ENCODE data around the gene GRIK2. TPM values are rescaled to one million over a fixed set of nuclear protein-coding genes. Genes with fewer than 3 reads are reported as not detected.

Gene GRIK2
- total and polyA plus RNA-seq, 8 donors = 0.61 to 3.5 (median 2.4) TPM

DNA sequence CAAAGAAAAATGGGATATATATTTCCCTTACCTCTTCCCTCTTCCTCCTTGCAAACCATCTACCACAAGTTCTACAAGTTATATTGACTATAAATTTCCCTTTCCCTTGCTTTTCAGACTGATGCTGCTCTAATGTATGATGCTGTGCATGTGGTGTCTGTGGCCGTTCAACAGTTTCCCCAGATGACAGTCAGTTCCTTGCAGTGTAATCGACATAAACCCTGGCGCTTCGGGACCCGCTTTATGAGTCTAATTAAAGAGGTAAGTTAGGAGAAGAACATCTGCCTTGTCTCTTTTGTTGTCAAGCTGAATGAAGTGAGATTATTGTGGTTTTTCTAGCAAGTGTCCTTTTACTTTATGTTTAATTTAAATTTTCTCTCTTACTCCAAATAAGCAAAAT, 406.0 kb downstream of the GRIK2 start:
- Histone ChIP-seq H3K36me3 (no peaks in the 10 kb centered on the region), H3K4me3 (no peak overlapping the region), H3K27me3 (no peaks in the 10 kb centered on the region), H3K4me1 (no peaks in the 10 kb centered on the region), H3K9me3 (no peaks in the 10 kb centered on the region), H3K27ac (no peak overlapping the region)
- no peak for DNase-seq
- TF ChIP-seq, protein P1, sequence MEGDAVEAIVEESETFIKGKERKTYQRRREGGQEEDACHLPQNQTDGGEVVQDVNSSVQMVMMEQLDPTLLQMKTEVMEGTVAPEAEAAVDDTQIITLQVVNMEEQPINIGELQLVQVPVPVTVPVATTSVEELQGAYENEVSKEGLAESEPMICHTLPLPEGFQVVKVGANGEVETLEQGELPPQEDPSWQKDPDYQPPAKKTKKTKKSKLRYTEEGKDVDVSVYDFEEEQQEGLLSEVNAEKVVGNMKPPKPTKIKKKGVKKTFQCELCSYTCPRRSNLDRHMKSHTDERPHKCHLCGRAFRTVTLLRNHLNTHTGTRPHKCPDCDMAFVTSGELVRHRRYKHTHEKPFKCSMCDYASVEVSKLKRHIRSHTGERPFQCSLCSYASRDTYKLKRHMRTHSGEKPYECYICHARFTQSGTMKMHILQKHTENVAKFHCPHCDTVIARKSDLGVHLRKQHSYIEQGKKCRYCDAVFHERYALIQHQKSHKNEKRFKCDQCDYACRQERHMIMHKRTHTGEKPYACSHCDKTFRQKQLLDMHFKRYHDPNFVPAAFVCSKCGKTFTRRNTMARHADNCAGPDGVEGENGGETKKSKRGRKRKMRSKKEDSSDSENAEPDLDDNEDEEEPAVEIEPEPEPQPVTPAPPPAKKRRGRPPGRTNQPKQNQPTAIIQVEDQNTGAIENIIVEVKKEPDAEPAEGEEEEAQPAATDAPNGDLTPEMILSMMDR (IDR thresholded peaks at IDR 0.05) = no peak
- no peak for ATAC-seq
- WGBS, 2 donors = 86 to 87% methylated on average over 5 of the region's 5 CpGs
- intact Hi-C loops (cut with DNase I) = no loop called here
- FAIRE-seq = no peak

DNA sequence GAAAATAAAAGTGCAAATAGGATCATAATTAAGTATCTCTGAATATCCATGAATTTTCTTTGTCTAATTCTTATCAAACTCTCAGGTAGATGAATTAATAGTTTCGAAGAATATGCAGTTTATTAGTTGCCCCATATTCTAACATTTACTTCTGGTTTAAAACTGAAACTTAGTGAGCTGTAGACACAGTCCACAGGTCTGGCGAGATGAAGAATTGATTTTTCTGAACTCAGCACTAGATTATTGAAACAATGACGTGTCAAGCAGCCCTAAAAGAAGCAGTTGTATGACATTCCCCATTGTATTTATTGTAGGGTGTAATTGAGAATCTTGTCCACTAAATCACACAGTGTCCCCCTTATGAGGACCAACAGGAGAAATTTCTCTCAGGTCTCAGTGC, 407.1 kb downstream of the GRIK2 start:
- no peak overlapping the region for H3K27ac ChIP-seq
- no peaks in the 10 kb centered on the region for H3K27me3 ChIP-seq
- no peak for ATAC-seq
- 37 to 45% methylated on average over 3 of the region's 3 CpGs for WGBS, 2 donors
- no peaks in the 10 kb centered on the region for H3K36me3 ChIP-seq
- H3K9me3 ChIP-seq = no peaks in the 10 kb centered on the region
- intact Hi-C loops (cut with DNase I) = no loop called here
- H3K4me3 ChIP-seq = no peak overlapping the region
- no peaks in the 10 kb centered on the region for H3K4me1 ChIP-seq
- no peak for FAIRE-seq
- DNase-seq = no peak
- TF ChIP-seq, protein P1 (IDR thresholded peaks at IDR 0.05) = no peak

DNA sequence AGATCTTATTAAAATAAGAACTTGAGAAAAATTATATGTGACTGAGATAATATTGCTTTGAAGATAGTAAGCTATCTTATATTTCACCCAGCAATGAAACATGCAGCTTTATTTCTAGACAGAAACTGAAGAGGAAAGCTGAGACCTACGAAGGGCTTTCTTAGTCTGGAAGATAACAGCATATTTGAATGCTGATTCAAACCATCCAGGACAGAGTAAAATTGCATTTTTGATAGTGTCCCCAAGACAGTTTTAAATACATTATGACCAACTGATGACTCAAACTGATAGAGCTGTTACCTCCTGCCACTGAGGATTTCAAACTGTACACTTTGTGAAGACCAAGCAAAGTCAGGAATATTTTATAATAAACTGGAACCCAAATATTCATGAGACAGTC, 409.6 kb downstream of the GRIK2 start:
- Histone ChIP-seq H3K36me3 (no peaks in the 10 kb centered on the region), H3K9me3 (no peaks in the 10 kb centered on the region), H3K27ac (no peak overlapping the region), H3K4me3 (no peak overlapping the region), H3K4me1 (no peaks in the 10 kb centered on the region), H3K27me3 (no peaks in the 10 kb centered on the region)
- no peak for ATAC-seq
- 24 to 73% methylated on average over 1 of the region's 1 CpG for WGBS, 2 donors
- DNase-seq = no peak
- TF ChIP-seq, protein P1 (IDR thresholded peaks at IDR 0.05) = no peak
- no peak for FAIRE-seq
- intact Hi-C loops (cut with DNase I) = no loop called here

DNA sequence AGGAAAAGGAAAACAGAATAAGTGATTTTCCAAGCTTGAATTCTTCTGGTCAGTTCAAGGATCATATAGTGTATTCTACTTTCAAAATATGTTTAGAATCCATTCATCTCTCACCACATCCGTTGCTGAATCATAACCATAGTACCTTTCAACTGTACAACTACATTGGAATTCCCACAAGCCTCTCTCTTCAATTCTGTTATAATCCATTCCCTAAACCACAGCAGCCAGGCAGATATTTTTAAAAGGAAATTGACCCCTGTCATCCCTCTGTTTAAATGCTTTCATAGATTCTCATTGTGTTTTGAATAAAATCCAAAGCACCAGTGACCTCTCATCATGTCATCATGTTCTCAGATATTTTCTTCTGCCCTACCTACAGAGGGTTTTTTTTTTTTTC, 412.7 kb downstream of the GRIK2 start:
- intact Hi-C loops (cut with DNase I) = no loop called here
- TF ChIP-seq, protein P1 (IDR thresholded peaks at IDR 0.05) = no peak
- no peak for FAIRE-seq

DNA sequence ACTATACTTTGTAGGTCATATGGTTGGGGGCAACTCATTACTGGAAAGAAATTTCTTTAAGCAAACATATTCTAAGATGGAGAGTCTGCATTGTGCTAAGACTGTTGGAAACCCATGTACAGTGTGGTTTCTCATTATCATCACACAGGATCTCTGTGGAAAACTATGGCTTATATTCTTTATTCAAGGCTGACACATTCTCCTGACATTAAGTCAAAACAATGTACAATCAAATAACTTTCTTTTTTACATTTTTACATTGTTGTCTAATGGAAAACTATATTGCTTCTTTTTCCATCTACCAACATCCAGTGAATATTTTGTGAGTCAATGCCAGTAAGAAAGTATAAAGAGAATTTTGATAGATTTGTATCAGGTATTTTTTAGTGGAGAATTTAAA, 417.6 kb downstream of the GRIK2 start:
- intact Hi-C loops (cut with DNase I) = no loop called here
- no peak for ATAC-seq

More for the DNA sequence above, 412.7 kb downstream of the GRIK2 start:
- Histone ChIP-seq H3K36me3 (no peaks in the 10 kb centered on the region), H3K27me3 (no peaks in the 10 kb centered on the region), H3K9me3 (no peaks in the 10 kb centered on the region), H3K4me1 (no peaks in the 10 kb centered on the region), H3K27ac (no peak overlapping the region), H3K4me3 (no peak overlapping the region)
- ATAC-seq = no peak
- 66 to 80% methylated on average over 1 of the region's 1 CpG for WGBS, 2 donors
- no peak for DNase-seq

More for the DNA sequence above, 417.6 kb downstream of the GRIK2 start:
- Histone ChIP-seq H3K4me3 (no peak overlapping the region), H3K36me3 (no peaks in the 10 kb centered on the region), H3K27ac (no peak overlapping the region), H3K4me1 (no peaks in the 10 kb centered on the region), H3K9me3 (no peaks in the 10 kb centered on the region), H3K27me3 (no peaks in the 10 kb centered on the region)
- DNase-seq (no peak), FAIRE-seq (no peak)
- TF ChIP-seq, protein P1 (IDR thresholded peaks at IDR 0.05) = no peak

All from pancreas (tissue), 10 donors.